OCI-LY1 (cell line): Measurements from ENCODE around the gene TTLL11.

Experiments used
- EZH2 ChIP-seq: fragments of 200-600 bp; sonication (generic), shearing (Covaris generic); IDR thresholded peaks from 2 replicates; pipeline ENCODE4 v1.8.0; 2017; ENCODE audit warnings: borderline replicate concordance, mixed run types, mild to moderate bottlenecking, antibody characterized with exemption, low read length, moderate library complexity, mixed read lengths
- TF ChIP-seq, protein P1 (sequence below): fragments of 200-600 bp; sonication (generic), shearing (Covaris generic); IDR thresholded peaks from 2 replicates; pipeline ENCODE4 v1.5.1; 2017; ENCODE audit warnings: mild to moderate bottlenecking, antibody characterized with exemption, low read length, moderate library complexity, mixed read lengths

DNA sequence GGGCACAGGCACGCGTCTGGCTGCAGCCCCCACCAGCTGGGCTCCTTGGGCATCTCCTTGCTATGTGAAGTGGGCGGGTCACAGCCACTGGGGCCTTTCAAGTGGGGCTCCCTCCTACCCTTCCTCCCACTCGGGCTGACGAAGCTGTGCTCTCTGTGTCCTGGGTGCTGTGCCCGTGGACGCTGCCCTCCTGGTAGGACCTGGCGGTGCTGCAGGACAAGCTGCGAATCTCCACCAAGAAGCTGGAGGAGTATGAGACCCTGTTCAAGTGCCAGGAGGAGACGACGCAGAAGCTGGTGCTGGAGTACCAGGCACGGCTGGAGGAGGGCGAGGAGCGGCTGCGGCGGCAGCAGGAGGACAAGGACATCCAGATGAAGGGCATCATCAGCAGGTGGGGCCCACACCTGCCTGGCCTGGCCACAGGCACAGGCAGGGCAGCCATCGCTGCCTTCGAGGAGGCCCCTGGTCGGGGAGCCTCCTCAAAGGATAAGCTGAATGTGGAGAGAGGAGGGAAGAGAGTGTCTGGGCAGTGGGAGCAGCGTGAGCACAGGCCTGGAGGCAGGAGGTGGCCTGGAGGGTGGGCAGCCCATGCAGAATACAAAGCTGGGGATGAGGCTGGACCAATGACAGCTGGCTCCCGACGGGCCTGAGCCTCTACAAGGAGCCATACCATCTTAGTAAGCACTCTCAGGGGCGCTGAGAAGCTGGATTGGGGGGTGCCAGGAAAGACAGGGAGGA, 316.9 kb downstream of the TTLL11 start:
- TF ChIP-seq, protein P1, sequence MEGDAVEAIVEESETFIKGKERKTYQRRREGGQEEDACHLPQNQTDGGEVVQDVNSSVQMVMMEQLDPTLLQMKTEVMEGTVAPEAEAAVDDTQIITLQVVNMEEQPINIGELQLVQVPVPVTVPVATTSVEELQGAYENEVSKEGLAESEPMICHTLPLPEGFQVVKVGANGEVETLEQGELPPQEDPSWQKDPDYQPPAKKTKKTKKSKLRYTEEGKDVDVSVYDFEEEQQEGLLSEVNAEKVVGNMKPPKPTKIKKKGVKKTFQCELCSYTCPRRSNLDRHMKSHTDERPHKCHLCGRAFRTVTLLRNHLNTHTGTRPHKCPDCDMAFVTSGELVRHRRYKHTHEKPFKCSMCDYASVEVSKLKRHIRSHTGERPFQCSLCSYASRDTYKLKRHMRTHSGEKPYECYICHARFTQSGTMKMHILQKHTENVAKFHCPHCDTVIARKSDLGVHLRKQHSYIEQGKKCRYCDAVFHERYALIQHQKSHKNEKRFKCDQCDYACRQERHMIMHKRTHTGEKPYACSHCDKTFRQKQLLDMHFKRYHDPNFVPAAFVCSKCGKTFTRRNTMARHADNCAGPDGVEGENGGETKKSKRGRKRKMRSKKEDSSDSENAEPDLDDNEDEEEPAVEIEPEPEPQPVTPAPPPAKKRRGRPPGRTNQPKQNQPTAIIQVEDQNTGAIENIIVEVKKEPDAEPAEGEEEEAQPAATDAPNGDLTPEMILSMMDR, result no peak
- TF ChIP-seq EZH2, result no peak
